CD4-positive, alpha-beta T cell (primary cell): ENCODE measurements around the gene MT1E. TPM values are rescaled to one million over a fixed set of nuclear protein-coding genes. Genes with fewer than 3 reads are reported as not detected.

Source experiments
- ATAC-seq: fragments of 200-7000 bp; cut with Tn5 transposase; one replicate; pipeline ENCODE4 v1.10.0; 2022; ENCODE audit warnings: mild to moderate bottlenecking; ENCODE audit not compliant: poor library complexity
- CTCF ChIA-PET: fragments of 350-600 bp; sonication (Branson Sonifier 250); formaldehyde crosslinking; loops from one replicate; lab custom pipeline; 2021; ENCODE audit warnings: antibody characterized with exemption, inconsistent platforms; lab: Charles Lee
- POLR2A ChIA-PET: fragments of 350-600 bp; sonication (Branson Sonifier 250); formaldehyde crosslinking; loops from one replicate; lab custom pipeline; 2021; ENCODE audit warnings: antibody characterized with exemption, inconsistent platforms; lab: Charles Lee
- DNase-seq, 14 experiments: peaks; one replicate each; pipeline ENCODE4 v3.0.0-alpha.2; 2013 to 2020; ENCODE audit warnings: mixed read lengths in 2 of 14
- H3K27ac ChIP-seq, 2 donors: one replicate each; pipeline versions ENCODE4 v1.5.1 to v1.7.0; 2013; ENCODE audit warnings: low read length in 2 of 2, low read depth in 1 of 2, mild to moderate bottlenecking in 1 of 2
- H3K27me3 ChIP-seq, 2 experiments: 1 replicate in 1 of 2; 2 replicates in 1 of 2; pipeline versions ENCODE4 v1.6.1 to v1.7.0; 2013; ENCODE audit warnings: low read length in 2 of 2, control low read depth in 1 of 2, mild to moderate bottlenecking in 1 of 2, moderate library complexity in 1 of 2; ENCODE audit not compliant: insufficient read depth in 2 of 2, control insufficient read depth in 1 of 2
- H3K36me3 ChIP-seq: one replicate; pipeline ENCODE4 v1.6.1; 2013; ENCODE audit warnings: low read length, control low read depth; ENCODE audit not compliant: insufficient read depth
- H3K4me1 ChIP-seq: one replicate; pipeline ENCODE4 v1.6.1; 2013; ENCODE audit warnings: low read length, control low read depth; ENCODE audit not compliant: insufficient read depth
- H3K4me3 ChIP-seq: one replicate; pipeline ENCODE4 v1.5.1; 2013; ENCODE audit warnings: mild to moderate bottlenecking, low read length, moderate library complexity
- H3K9me3 ChIP-seq, 2 experiments: 1 replicate in 1 of 2; 2 replicates in 1 of 2; pipeline versions ENCODE4 v1.6.1 to v1.7.0; 2013; ENCODE audit warnings: low read length in 2 of 2, mild to moderate bottlenecking in 2 of 2, control low read depth in 1 of 2, moderate library complexity in 1 of 2; ENCODE audit not compliant: control insufficient read depth in 1 of 2, insufficient read depth in 1 of 2
- H3K27ac Mint-ChIP-seq: one replicate; pipeline ENCODE4 v1.8.0; 2020; ENCODE audit warnings: mixed read lengths
- H3K27me3 Mint-ChIP-seq: one replicate; pipeline ENCODE4 v1.8.0; 2021; ENCODE audit warnings: mixed read lengths
- H3K36me3 Mint-ChIP-seq: one replicate; pipeline ENCODE4 v1.8.0; 2021; ENCODE audit warnings: low read depth, mixed read lengths
- H3K4me1 Mint-ChIP-seq: one replicate; pipeline ENCODE4 v1.8.0; 2021; ENCODE audit warnings: low read depth, mixed read lengths
- H3K4me3 Mint-ChIP-seq: one replicate; pipeline ENCODE4 v1.8.0; 2020; ENCODE audit warnings: mild to moderate bottlenecking, mixed read lengths
- H3K9me3 Mint-ChIP-seq: one replicate; pipeline ENCODE4 v1.8.0; 2020; ENCODE audit warnings: mixed read lengths
- CTCF ChIP-seq: fragments of 200-600 bp; IDR thresholded peaks from one replicate; pipeline ENCODE4 v1.8.0; 2022; ENCODE audit warnings: antibody characterized with exemption, mild to moderate bottlenecking
- intact Hi-C, 2 experiments: fragments of 100-400 bp; cut with DNase I in 1 of 2; cut with micrococcal nuclease in 1 of 2; formaldehyde crosslinking; loops; one replicate each; pipeline versions ENCODE4 v1.15.1 to v1.9.0; 2023 to 2025; cut with DNase I, micrococcal nuclease
- total RNA-seq, 174 experiments: library from RNA in 2 of 174; stranded (reverse) in 2 of 174; gene quantifications; one replicate each; pipeline ENCODE4 v1.2.3 and lab custom pipeline; 2021 to 2026

The MT1E gene
- total RNA-seq, 2 experiments from 2014 or later, result 2.5 to 2.9 TPM

- no peak for DNase-seq
Observed at GRCh38 chr16:56606476-56607108, 19.0 kb upstream of the MT1E start.

GRCh38 chr16:56607109-56607618 lies 18.4 kb upstream of the MT1E start:
- Mint-ChIP-seq H3K4me1 (peaks cover 57% of the 10 kb centered on the region), H3K4me3 (peak overlapping the region; percentile 87), H3K9me3 (no peaks in the 10 kb centered on the region), H3K27ac (peak overlapping the region; percentile 96), H3K27me3 (no peaks in the 10 kb centered on the region), H3K36me3 (no peaks in the 10 kb centered on the region)
- no peak for TF ChIP-seq CTCF
- ChIA-PET CTCF (interaction anchor here (1.8 kb wide), 1 partner anchor 93 kb away, joined by 4 read pairs; no protein-coding TSS in a partner anchor), POLR2A (interaction anchor here (1.0 to 1.3 kb wide), 4 partner anchors 17 to 95 kb away, joined by 3 to 4 read pairs (median 4); partner anchors contain the start of gene MT1E)
- peak in 3 of 14 experiments; percentile 32 to 75 (median 39) for DNase-seq
- H3K4me3 ChIP-seq, result no peak overlapping the region
- H3K27ac ChIP-seq, result no peak overlapping the region
- intact Hi-C loops, result no loop called here
- no peaks in the 10 kb centered on the region for H3K9me3 ChIP-seq
- H3K27me3 ChIP-seq, result no peaks in the 10 kb centered on the region
- no peak for ATAC-seq
- H3K36me3 ChIP-seq, result no peaks in the 10 kb centered on the region
- H3K4me1 ChIP-seq, result peaks cover 50% of the 10 kb centered on the region

More at GRCh38 chr16:56606476-56607108, 19.0 kb upstream of the MT1E start:
- no peak for TF ChIP-seq CTCF
- POLR2A ChIA-PET, result interaction anchor here (1.0 to 1.3 kb wide), 4 partner anchors 17 to 96 kb away, joined by 3 to 4 read pairs (median 4); partner anchors contain the start of gene MT1E
- intact Hi-C loops, result no loop called here
- H3K27me3 Mint-ChIP-seq, result no peaks in the 10 kb centered on the region
- Histone ChIP-seq H3K4me1 (peaks cover 49% of the 10 kb centered on the region), H3K27ac (no peak overlapping the region), H3K4me3 (no peak overlapping the region), H3K36me3 (no peaks in the 10 kb centered on the region), H3K9me3 (no peaks in the 10 kb centered on the region), H3K27me3 (peaks cover 0 to under 1% of the 10 kb centered on the region in 2 experiments)
- peak overlapping the region; percentile 96 for H3K27ac Mint-ChIP-seq
- no peaks in the 10 kb centered on the region for H3K36me3 Mint-ChIP-seq
- ATAC-seq, result no peak
- CTCF ChIA-PET, result interaction anchor here (3.1 kb wide), 1 partner anchor 95 kb away, joined by 13 read pairs; no protein-coding TSS in a partner anchor
- no peaks in the 10 kb centered on the region for H3K9me3 Mint-ChIP-seq
- H3K4me1 Mint-ChIP-seq, result peaks cover 55% of the 10 kb centered on the region
- H3K4me3 Mint-ChIP-seq, result peak overlapping the region; percentile 87

- ATAC-seq (no peak), DNase-seq (no peak)
- H3K4me1 Mint-ChIP-seq, result peaks cover 57% of the 10 kb centered on the region
- H3K27me3 ChIP-seq, result no peaks in the 10 kb centered on the region
- no peaks in the 10 kb centered on the region for H3K36me3 ChIP-seq
- H3K27me3 Mint-ChIP-seq, result no peaks in the 10 kb centered on the region
- H3K9me3 ChIP-seq, result no peaks in the 10 kb centered on the region
- intact Hi-C loops, result loop anchor here (1.0 to 2.0 kb wide), 2 partner anchors 17 to 75 kb away; partner anchors contain the start of genes MT1E (in 1 of the 2) and MT1X (in 1 of the 2)
- peak overlapping the region; percentile 87 for H3K4me3 Mint-ChIP-seq
- CTCF ChIA-PET, result interaction anchor here (1.8 to 2.8 kb wide), 2 partner anchors 94 kb away, joined by 4 to 16 read pairs; no protein-coding TSS in a partner anchor
- peak overlapping the region; percentile 96 for H3K27ac Mint-ChIP-seq
- H3K36me3 Mint-ChIP-seq, result no peaks in the 10 kb centered on the region
- no peak for TF ChIP-seq CTCF
- no peaks in the 10 kb centered on the region for H3K9me3 Mint-ChIP-seq
- POLR2A ChIA-PET, result interaction anchor here (0.9 to 3.7 kb wide), 4 partner anchors 16 to 95 kb away, joined by 3 to 26 read pairs (median 4); no protein-coding TSS in a partner anchor
- H3K27ac ChIP-seq, result no peak overlapping the region
- H3K4me3 ChIP-seq, result peak overlapping the region; percentile 80
- peaks cover 50% of the 10 kb centered on the region for H3K4me1 ChIP-seq
Observed at GRCh38 chr16:56607675-56608042, 17.9 kb upstream of the MT1E start.
